HG03060 (cell line): Measurements from ENCODE around the gene PBX3.
"Not testable (repeated sequence)": the region's sequence is repeated elsewhere in the genome, so short reads cannot be mapped to it uniquely, and the experiment has no call there.

ENCODE experiments used
- ATAC-seq: cut with Tn5 transposase; IDR thresholded peaks from one replicate; pipeline ENCODE4 v1.9.1; 2021; ENCODE audit warnings: low read depth, moderate number of reproducible peaks; ENCODE audit not compliant: unreplicated experiment

PBX3 gene

DNA sequence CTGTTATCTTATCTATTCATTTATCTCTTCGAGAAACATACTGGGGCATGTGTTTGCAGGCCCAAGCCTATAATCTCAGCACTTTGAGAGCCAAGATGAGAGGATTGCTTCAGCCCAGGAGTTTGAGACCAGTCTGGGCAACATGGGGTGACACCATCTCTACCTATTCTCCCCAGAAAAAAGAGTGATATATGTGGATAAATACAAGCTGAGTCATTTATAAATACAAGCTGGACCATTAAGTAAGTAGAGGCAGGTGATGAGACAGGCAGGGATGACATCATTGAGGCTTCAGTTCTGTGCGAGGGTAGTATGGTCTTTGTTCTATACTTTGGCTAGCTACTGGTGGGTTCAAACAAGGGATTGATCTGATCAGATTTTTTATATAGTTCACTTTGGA, 25.6 kb downstream of the PBX3 start:
- no peak for ATAC-seq

DNA sequence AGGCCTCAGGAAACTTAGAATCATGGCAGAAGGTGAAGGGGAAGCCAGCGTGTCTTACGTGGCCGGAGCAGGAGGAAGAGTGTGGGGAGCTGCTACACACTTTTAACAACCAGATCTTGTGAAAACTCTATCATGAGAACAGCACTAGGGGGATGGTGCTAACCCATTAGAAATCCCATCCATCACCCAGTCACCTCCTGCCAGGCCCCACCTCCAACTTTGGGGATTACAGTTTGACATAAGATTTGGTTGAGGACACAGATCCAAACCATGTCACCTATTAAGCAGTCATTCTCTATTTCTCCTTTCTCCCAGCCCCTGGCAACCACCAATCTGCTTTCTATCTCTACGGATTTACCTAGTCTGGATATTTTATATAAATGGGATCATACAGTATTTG, 26.9 kb downstream of the PBX3 start:
- ATAC-seq, result no peak

DNA sequence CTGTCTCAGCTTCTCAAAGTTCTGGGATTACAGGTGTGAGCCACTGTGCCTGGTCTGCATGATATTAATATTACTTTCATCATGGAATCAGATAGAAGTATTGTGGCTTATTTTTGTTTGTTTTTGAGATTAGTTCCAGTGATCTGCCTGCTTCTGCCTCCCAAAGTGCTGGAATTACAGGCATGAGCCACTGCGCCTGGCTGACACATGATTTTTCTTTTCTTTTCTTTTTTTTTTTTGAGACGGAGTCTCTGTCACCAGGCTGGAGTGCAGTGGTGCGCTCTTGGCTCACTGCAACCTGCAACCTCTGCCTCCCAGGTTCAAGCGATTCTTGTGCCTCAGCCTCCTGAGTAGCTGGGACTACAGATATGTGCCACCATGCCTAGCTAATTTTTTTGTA, 29.6 kb downstream of the PBX3 start:
- not testable (repeated sequence) for ATAC-seq

DNA sequence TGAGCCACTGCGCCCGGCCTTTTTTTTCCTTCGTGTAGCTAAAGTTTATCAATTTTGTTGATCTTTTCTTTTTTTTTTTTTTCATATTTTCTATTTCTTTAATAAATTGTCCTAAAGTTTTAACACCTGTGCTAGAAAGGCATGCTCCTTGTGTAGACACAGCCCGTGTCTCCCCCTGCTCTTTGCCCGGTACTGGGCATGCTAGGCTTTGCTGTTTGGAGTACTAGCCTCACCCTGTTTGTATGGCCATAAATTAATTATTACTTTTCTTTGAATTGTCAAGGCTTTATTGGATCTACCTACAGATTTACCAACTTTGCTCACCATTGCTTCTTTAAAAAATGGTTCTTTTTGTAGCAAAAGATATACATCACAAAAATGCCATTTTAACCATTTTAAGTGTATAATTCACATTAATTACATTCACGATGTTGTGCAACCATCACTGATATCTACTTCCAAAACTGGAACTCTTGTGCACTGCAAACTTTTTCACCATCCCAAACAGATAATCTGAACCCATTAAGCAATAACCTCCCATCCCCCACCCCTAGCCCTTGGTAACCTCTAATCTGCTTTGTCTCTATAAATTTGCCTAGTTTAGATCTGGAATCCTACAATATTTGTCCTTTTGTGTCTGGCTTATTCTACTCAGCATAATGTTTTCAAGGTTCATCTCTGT, 31.5 kb downstream of the PBX3 start:
- not testable (repeated sequence) for ATAC-seq

DNA sequence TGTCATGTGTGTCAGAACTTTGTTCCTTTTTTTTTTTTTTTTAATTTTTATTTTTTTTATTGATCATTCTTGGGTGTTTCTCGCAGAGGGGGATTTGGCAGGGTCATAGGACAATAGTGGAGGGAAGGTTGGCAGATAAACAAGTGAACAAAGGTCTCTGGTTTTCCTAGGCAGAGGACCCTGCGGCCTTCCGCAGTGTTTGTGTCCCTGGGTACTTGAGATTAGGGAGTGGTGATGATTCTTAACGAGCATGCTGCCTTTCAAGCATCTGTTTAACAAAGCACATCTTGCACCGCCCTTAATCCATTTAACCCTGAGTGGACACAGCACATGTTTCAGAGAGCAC, 32.0 kb downstream of the PBX3 start:
- not testable (repeated sequence) for ATAC-seq

DNA sequence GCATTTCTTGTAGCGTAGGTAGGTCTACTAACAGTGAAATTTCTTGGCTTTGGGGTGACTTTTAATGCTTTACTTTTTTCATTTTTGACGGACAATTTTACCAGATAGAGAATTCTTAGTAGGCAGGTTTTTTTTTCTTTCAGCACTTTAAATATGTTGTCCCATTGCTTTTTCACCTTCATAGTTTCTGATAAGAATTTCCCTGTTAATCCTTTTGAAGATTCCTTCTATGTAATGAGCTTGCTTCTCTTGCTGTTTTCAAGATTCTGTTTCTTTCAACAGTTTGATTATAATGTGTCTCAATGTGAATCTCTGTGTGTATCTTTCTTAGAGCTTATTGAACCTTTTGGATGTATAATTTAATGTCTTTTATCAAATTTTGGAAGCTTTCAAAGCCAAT, 35.5 kb downstream of the PBX3 start:
- ATAC-seq, result no peak

DNA sequence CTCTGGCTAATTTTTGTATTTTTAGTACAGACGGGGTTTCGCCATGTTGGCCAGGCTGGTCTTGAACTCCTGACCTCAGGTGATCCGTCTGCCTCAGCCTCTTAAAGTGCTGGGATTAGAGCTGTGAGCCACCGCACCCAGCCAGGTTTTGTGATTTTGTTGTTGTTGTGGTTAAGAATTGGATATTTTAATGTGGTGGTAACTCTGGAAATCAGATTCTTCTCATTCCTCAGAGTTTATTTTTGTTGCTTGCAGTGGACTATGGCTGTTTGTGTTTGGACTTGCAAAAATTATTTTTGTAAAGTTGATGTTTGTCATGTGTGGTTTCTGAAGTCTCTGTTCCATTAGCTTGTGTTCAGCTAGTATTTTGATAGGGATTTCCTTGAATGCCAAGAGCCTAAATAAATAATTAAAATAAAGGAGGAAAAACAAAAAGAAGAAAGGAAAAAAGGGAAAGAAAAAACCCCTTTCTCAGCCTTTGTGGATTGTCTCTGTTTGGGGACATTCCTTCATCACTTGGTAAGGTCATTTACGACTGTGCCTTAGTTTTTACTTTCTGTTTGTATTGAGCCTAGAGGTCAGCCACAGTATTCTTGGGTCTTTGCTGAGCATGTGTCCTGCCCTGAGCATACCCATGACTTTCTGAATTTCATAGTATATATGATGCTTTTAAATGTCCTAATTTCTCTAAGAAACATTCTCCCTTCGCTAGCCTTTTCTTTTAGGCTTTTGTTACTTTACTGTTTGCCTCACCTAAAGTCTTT, 37.3 kb downstream of the PBX3 start:
- ATAC-seq, result no peak

DNA sequence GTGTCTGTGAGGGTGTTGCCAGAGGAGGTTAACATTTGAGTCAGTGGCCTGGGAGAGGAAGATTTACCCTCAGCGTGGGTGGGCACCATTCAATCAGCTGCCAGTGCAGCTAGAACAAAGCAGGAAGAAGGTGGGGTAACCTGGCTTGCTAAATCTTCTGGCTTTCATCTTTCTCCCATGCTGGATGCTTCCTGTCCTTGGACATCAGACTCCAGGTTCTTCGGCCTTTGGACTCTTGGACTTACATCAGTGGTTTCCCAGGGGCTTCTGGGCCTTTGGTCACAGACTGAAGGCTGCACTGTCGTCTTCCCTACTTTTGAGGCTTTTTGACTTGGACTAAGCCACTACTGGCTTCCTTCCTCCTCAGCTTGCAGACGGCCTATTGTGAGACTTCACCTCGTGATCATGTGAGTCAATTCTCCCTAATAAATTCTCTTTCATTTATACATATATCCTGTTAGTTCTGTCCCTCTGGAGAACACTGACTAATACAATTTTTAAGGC, 38.1 kb downstream of the PBX3 start:
- ATAC-seq, result no peak

DNA sequence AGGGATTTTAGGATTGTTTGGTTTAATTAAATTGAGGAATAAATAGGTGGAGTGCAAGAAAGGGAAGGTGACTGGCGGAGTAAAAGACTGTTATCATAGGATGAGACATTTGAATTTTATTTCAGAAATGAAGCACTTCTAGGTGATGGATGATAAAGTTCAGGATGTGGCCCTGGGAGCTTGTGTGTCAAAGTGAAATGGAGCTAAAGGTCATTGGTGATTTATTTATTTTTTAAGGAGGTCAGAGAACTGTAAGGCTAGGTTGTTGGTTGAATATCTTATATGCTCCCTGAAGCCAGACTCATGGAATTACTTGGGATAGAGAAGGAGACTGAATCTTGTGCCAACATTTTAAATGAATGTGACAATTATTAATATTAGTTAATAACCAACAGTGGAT, 40.5 kb downstream of the PBX3 start:
- ATAC-seq, result no peak

DNA sequence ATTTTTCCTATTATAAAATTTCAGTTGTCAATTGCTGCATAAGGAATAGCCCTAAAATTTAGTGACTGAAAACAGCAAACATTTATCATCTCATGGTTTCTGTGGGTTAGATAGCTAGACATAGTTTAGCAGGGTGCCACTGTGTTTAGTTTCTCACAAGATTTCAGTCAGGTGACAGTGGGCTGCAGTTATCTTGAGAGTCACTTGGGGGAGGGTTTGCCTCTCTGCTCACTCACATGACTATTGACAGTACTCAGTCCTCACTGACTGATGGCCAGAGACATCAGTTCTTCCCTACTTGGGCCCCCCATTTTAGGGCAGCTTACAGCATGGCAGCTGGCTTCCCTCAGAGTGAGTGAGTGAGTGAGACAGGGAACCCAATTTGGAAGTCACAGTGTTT, 42.0 kb downstream of the PBX3 start:
- ATAC-seq, result no peak

DNA sequence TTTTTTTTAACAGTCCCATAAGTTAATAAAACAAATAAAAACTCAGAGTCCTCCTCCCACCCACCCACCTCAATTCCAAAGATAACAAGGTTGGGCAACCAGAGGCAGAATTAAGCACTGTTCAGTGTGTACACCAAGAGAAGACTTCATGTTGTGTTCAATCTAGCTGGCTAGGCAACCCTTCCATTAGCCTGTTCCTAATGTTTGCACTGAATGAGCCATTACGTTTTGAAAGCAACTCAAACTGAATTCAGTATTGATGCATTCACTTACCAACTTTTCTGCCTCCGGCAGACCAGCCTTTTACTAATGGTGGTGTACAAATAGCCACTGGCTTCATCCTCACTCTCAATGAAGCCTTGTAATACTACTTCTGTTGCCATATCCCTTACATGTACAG, 47.5 kb downstream of the PBX3 start:
- no peak for ATAC-seq

DNA sequence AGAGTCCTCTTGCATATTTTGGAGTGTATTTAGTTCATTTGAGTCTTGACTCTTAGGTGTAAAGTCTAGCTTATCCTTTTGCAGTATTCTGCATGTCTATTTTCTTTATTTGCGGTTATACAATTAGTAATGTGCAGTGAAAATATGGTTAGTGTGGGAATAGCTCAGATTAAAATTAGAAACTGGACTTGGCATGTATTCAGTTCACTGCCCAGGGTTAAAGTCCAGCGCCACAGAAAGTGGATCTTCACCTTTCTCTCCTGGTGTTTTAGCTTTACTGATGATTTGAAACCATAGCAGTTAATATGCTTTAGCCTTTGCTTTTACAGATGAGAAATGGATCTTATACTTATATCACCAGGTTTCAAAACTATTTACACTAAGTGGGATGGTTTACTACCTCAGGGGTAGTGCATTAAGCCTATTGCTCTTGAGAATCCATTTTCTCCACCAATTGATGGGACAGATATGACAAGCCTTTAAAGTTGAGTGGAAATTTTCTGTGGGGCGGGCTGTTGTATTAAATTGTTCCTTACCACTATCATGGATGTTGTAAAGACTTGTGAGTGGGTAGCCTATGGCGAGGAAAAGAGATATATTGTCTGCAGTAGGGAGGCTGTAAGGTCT, 48.9 kb downstream of the PBX3 start:
- no peak for ATAC-seq

DNA sequence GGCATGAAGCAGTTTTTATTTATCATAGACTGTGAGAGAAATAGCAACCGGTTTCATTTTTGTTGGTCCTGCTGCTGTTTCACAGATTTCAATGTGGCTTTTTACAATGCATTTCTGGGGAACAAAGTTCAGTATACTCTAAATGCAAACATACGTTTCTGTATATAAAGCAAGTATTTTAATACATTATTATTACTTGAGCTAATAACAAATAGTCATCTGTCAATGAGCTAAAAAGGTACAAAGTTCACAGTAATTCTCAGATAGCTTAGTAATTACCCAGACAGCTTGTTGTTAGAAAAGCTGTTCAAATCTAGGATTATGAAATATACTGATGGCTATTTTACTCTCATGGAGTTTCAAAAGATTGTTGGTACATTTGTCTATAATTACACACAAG, 50.8 kb downstream of the PBX3 start:
- ATAC-seq, result no peak

DNA sequence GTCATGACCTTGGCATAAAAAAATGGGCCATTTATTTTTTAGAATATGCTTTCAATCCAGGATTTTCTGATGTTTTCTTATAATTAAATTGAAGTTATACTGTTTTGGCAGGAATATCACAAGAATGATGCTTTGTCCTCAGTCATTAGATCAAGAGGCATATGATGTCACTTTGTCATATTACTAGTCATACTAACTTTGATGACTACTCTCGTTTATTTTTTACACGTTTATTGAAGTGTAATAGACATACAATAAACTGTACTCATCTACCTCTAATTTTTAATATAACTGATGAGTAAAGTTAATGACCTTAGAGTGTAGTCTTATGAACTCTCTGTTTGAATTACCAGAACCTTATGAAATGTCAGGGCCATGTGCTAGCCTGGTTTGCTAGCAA, 56.4 kb downstream of the PBX3 start:
- no peak for ATAC-seq

DNA sequence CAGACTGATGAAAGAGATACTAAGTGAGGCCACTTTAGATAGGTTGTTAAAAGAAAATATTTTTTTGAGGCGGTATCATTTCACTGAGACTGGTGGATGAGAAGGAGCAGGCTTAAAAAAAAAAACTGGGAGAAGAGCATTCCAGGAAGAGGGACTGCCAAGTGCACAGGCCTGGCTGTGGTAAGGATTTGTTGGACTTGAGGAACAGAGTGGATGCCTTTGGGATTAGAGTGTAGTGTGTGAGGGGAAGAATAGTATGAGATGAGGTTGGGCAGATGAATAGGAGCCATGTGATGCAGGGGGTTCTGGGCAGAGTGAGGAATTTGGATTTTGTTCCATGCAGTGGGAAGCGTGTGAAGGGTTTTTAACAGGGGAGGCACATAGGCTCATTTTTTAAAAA, 57.9 kb downstream of the PBX3 start:
- no peak for ATAC-seq

DNA sequence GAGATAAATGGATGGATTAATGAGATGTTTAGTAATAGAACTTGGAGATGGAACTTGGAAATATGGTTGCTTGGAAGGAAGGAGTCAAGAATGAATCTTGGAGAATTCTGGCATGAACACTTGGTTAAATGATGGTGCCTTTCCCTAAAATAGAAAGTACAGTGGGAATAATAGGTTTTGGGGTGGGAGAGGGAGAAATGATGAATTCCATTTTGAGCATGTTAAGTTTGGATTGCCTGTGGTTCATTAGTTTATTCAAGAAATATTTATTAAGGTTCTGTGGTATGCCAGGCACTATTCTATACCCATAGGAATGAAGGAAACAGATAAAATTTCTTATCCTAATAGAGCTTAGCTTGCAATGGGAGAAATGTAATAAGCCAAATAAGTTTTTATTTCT, 58.4 kb downstream of the PBX3 start:
- no peak for ATAC-seq

DNA sequence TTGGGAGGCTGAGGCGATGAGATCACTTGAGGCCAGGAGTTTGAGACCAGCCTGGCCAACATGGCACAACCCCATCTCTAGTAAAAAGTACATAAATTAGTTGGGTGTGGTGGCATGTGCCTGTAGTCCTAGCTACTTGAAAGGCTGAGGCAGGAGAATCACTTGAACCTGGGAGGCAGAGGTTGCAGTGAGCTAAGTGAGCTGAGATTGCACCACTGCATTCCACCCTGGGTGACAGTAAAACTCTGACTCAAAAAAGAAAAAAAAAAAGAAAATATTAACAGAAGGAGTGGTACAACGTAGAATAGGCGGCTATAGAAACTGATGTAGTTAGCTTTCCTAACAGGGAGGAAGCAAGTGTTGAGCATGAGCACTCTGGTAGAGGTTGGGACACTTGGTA, 59.9 kb downstream of the PBX3 start:
- no peak for ATAC-seq

DNA sequence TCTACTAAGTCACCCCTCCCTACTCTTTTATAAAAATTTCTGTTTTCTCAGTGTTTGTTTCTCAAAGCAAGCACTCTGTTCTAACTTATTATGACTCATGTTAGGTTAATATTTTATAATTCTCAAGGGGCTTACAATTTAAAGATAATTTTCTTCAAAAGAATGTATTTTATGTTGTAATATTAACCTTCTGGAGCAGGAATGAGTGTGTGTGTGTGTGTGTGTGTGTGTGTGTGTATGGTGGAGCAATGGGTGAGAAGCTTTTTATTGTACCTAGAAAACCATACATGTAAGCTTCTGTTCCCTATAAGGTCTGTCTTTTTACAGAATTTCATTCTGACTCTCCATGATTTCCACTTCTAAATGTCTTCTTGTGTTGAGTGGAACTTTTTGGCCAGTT, 63.0 kb downstream of the PBX3 start:
- no peak for ATAC-seq

DNA sequence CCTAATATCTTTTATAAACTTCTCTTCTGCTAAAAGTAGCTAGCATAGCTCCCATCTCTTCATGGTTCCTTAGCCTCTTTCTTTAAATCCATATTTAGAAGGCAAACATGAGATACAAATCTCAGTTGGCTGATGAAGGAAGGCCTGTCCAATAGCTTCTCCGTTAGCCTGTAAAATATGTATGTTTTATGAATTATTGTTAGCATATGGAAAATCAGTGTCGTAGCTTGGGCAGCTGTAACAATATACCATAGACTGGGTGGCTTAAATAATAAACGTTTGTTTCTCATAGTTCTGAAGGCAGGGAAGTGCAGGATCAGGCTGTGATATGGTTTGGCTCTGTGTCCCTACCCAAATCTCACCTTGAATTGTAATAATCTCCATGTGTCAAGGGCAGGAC, 63.8 kb downstream of the PBX3 start:
- no peak for ATAC-seq

DNA sequence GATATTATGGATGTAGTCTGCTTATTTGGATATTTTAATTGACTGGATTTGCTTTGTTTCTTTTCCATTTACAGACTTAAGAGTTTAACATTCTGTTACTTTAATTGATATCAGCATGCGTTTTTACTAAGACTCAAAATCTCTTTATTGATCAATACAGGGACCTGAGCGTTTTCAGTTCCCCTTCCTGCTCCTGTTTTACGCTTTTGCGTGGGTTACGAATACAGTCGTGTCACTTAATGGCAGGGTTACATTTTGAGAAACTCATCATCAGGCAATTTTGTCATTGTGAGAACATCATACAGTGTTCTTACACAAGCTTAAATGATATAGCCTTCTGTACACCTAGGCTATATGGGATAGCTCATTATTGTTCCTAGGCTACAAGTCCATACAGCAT, 65.2 kb downstream of the PBX3 start:
- no peak for ATAC-seq

DNA sequence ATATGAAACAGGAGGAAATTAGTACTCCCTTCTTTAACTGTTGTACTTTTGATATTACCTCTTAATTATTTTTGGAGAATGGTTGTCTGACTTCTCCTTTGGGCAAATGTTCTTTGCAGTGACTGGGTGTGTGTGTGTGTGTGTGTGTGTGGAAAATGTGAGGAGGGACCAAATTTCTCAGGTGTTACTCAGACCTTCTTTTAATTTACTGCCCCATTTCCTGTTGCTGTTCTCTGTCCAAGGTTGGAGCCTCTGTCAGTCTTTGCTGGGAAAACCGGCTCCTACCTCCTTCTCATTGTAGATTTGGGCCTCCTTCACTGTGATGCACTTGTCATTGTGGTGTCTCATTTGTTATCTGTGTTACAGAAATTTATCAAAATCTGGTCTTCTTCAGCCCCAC, 68.4 kb downstream of the PBX3 start:
- ATAC-seq, result no peak

DNA sequence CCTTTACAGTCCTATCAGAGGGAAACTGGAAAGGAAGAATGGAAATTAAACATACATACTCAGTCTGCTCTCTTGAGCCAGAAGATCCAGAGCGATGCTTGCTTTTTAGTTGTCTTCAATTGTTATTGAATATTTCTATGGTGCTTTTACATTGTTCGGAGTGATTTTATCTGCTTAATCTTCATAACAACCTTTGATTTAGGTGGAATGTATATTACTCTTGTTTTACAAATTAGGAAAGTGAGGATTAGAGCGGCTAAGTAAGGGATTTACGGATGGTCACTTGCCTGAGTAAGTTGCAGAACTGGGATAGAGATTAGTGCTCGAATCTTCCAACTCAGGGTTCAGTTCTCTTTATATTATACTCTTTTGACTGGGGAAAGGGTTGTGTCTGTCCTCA, 69.1 kb downstream of the PBX3 start:
- ATAC-seq, result no peak
